Endodermal cell (in vitro differentiated cells): ENCODE results near the gene RPL38. TPM values are rescaled to one million over a fixed set of nuclear protein-coding genes. Genes with fewer than 3 reads are reported as not detected.
A peak's percentile ranks its signal among the peaks of the same experiment; 100 is the strongest.

Experiments used
- DNase-seq: peaks from one replicate; pipeline ENCODE4 v3.0.0-alpha.2; 2017
- H3K27ac ChIP-seq: 2 replicates; pipeline ENCODE4 v1.5.1; 2013; ENCODE audit warnings: mild to moderate bottlenecking, low read depth, low read length, moderate library complexity
- H3K27me3 ChIP-seq: 2 replicates; pipeline ENCODE4 v1.6.1; 2013; ENCODE audit warnings: mild to moderate bottlenecking, low read length, moderate library complexity; ENCODE audit not compliant: insufficient read depth, control insufficient read depth, poor library complexity, severe bottlenecking
- H3K36me3 ChIP-seq: 2 replicates; pipeline ENCODE4 v1.7.0; 2013; ENCODE audit warnings: mild to moderate bottlenecking, low read length, moderate library complexity; ENCODE audit not compliant: control insufficient read depth, insufficient read depth
- H3K4me1 ChIP-seq: one replicate; pipeline ENCODE4 v1.7.0; 2013; ENCODE audit warnings: low read length; ENCODE audit not compliant: control insufficient read depth, insufficient read depth
- H3K4me3 ChIP-seq: 2 replicates; pipeline ENCODE4 v1.5.1; 2013; ENCODE audit warnings: mild to moderate bottlenecking, low read length, moderate library complexity
- H3K9ac ChIP-seq: 2 replicates; pipeline ENCODE4 v1.6.1; 2013; ENCODE audit warnings: mild to moderate bottlenecking, low read length, moderate library complexity; ENCODE audit not compliant: poor library complexity, severe bottlenecking; ENCODE audit errors: extremely low read depth
- H3K9me3 ChIP-seq: 2 replicates; pipeline ENCODE4 v1.6.1; 2013; ENCODE audit warnings: mild to moderate bottlenecking, low read length, moderate library complexity; ENCODE audit not compliant: control insufficient read depth
- H3K27ac Mint-ChIP-seq: 2 replicates; pipeline ENCODE4 v1.8.0; 2020; ENCODE audit warnings: mixed read lengths
- H3K27me3 Mint-ChIP-seq: 2 replicates; pipeline ENCODE4 v1.8.0; 2021; ENCODE audit warnings: mild to moderate bottlenecking, mixed read lengths; ENCODE audit not compliant: insufficient read depth
- H3K36me3 Mint-ChIP-seq: 2 replicates; pipeline ENCODE4 v1.8.0; 2020; ENCODE audit warnings: low read depth, mixed read lengths
- H3K4me1 Mint-ChIP-seq: 2 replicates; pipeline ENCODE4 v1.8.0; 2020; ENCODE audit warnings: mixed read lengths
- H3K4me3 Mint-ChIP-seq: 2 replicates; pipeline ENCODE4 v1.8.0; 2020; ENCODE audit warnings: mild to moderate bottlenecking, moderate library complexity, mixed read lengths
- H3K9me3 Mint-ChIP-seq: 2 replicates; pipeline ENCODE4 v1.8.0; 2020; ENCODE audit warnings: mild to moderate bottlenecking, mixed read lengths
- WGBS, 2 experiments: methylation state at CpG; one replicate each; pipeline versions ENCODE4 v1.1.5 to v1.1.7; 2013; ENCODE audit warnings: missing lambda C conversion rate in 2 of 2, mixed read lengths in 1 of 2; ENCODE audit not compliant: insufficient coverage in 1 of 2, insufficient read length in 1 of 2; 5-methylcytosine and 5-hydroxymethylcytosine counted together
- total RNA-seq, 2 donors: library from RNA; stranded (reverse); fragmentation: NEBNext Ultra II Directional in 1 of 2; extraction: Animal tissue kit (Norgen Biotek cat#: 25700) in 1 of 2; gene quantifications; 2 replicates in 1 of 2; 3 replicates in 1 of 2; pipeline ENCODE4 v1.2.1, GENCODE V29; 2021
- TF ChIP-seq, protein P1 (sequence below): fragments of 200-600 bp; sonication (generic); conservative IDR thresholded peaks from 2 replicates; pipeline ENCODE4 v1.5.0; 2021; ENCODE audit warnings: antibody characterized with exemption, mild to moderate bottlenecking

Gene RPL38
- total RNA-seq, 2 donors from 2014 or later, result 1,155 to 1,199 TPM

DNA sequence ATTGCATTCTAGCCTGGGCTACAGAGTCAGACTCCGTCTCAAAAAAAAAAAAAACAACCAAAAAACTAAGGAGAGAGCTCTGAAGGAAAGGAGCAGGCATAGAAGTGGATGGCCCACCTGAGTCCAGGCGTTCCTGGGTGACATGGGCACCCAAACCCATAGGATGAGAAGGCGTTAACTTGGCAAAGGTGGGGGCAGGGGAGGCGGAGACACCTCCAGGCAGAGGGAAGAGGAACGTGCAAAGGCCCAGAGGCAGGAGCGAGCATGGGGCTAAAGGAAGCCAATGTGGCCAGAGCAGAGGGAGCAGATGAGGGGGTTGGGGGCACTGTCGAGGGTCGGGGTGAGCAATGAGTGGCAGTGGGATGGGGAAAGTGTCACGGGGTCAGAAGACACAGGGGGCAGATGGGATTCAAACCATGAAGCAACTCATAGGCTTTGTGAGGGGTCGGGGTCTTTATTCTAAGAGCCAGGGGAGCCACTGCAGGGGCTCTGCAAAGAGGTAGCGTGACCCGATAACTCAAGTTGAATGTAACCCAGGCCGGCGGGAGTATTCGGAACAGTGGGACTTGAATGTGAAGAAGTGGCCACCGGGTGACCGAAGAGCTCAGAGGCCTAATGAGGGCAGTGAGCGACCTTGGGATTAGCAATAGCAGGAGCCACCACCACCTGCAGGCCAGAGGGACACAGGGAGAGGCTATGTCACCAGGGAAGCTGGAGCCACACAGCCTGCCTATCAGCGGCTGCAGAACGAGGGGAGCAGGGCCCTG, 21.7 kb downstream of the RPL38 start:
- Histone ChIP-seq H3K36me3 (no peaks in the 10 kb centered on the region), H3K9me3 (no peaks in the 10 kb centered on the region), H3K9ac (no peak overlapping the region), H3K27ac (no peak overlapping the region), H3K27me3 (no peaks in the 10 kb centered on the region), H3K4me1 (no peaks in the 10 kb centered on the region), H3K4me3 (no peak overlapping the region)
- no peak for DNase-seq
- Mint-ChIP-seq H3K4me1 (no peaks in the 10 kb centered on the region), H3K9me3 (no peaks in the 10 kb centered on the region), H3K36me3 (no peaks in the 10 kb centered on the region), H3K4me3 (no peak overlapping the region), H3K27me3 (peaks cover 2% of the 10 kb centered on the region), H3K27ac (no peak overlapping the region)
- WGBS, 2 experiments, result 92 to 97% methylated on average over 18 to 20 of the region's 20 CpGs
- TF ChIP-seq, protein P1, sequence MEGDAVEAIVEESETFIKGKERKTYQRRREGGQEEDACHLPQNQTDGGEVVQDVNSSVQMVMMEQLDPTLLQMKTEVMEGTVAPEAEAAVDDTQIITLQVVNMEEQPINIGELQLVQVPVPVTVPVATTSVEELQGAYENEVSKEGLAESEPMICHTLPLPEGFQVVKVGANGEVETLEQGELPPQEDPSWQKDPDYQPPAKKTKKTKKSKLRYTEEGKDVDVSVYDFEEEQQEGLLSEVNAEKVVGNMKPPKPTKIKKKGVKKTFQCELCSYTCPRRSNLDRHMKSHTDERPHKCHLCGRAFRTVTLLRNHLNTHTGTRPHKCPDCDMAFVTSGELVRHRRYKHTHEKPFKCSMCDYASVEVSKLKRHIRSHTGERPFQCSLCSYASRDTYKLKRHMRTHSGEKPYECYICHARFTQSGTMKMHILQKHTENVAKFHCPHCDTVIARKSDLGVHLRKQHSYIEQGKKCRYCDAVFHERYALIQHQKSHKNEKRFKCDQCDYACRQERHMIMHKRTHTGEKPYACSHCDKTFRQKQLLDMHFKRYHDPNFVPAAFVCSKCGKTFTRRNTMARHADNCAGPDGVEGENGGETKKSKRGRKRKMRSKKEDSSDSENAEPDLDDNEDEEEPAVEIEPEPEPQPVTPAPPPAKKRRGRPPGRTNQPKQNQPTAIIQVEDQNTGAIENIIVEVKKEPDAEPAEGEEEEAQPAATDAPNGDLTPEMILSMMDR, result peak; percentile 22

DNA sequence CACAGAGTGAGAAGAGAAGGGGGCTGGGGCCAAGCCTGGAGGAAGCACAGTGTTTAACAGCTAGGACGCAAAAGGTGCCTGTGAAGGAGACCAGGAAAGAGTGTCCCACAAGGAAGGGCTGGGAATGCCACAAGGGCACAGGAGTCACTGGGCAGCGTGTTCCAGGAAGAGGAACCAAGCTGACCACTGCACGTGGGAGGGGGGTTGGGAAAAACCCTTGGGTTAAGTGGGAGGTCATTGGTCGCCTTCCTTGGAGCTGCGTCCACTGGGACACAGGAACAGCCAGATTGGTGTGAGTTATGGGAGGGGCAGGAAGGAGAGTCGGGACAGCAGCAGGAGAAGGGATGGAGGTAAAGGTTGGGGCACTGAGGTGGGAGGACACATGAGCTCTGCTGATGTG, 22.8 kb downstream of the RPL38 start:
- no peaks in the 10 kb centered on the region for H3K4me1 ChIP-seq
- peak overlapping the region; percentile 16 for H3K27ac Mint-ChIP-seq
- TF ChIP-seq, protein P1, result no peak
- no peak overlapping the region for H3K4me3 ChIP-seq
- no peak overlapping the region for H3K27ac ChIP-seq
- H3K4me3 Mint-ChIP-seq, result no peak overlapping the region
- no peaks in the 10 kb centered on the region for H3K27me3 ChIP-seq
- no peak overlapping the region for H3K9ac ChIP-seq
- H3K27me3 Mint-ChIP-seq, result peaks cover 2% of the 10 kb centered on the region
- no peaks in the 10 kb centered on the region for H3K4me1 Mint-ChIP-seq
- WGBS, 2 experiments, result 84 to 90% methylated on average over 4 to 6 of the region's 6 CpGs
- H3K36me3 ChIP-seq, result no peaks in the 10 kb centered on the region
- no peaks in the 10 kb centered on the region for H3K9me3 Mint-ChIP-seq
- no peaks in the 10 kb centered on the region for H3K9me3 ChIP-seq
- H3K36me3 Mint-ChIP-seq, result no peaks in the 10 kb centered on the region
- DNase-seq, result no peak

DNA sequence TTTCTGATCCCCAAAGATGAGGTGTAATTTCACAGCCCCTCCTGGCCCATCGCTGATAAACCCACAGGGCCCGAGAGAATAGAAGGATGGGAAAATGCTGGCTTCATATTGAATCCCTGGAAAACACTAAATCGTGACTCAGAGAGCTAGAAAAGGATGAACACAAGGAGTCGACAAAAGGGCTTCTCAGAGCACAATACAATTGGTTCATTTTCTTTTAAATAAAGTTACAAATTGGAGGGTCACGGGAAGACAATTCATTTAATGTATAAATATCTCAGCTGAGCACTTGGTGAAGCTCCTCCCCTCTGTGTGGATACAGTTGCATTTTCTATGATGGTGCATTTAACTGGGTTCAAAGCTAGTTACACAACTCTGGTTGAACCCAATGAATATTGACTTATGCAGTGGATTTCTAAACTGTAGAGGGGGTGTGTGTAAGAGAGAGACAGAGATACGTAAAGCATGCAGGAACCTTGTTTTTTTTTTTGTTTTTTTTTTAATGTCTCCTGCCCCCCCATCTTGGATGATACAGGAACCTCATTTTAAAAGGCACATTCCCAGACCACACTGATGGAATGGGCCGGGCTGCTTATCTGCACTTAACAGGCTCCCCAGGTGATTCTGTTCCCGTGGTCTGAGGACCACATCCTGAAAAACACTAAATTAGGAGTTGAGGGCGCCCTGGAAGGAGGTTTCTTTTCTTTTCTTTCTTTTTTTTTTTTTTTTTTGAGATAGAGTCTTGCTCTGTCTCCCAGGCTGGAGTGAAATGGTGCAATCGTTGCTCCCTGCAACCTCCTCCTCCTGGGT, 24.0 kb downstream of the RPL38 start:
- TF ChIP-seq, protein P1, result no peak
- DNase-seq, result no peak
- H3K4me3 Mint-ChIP-seq, result no peak overlapping the region
- no peak overlapping the region for H3K4me3 ChIP-seq
- peaks cover 4% of the 10 kb centered on the region for H3K4me1 ChIP-seq
- no peak overlapping the region for H3K27ac Mint-ChIP-seq
- H3K27ac ChIP-seq, result no peak overlapping the region
- H3K27me3 ChIP-seq, result no peaks in the 10 kb centered on the region
- H3K4me1 Mint-ChIP-seq, result peaks cover 7% of the 10 kb centered on the region
- H3K9ac ChIP-seq, result no peak overlapping the region
- no peaks in the 10 kb centered on the region for H3K9me3 Mint-ChIP-seq
- WGBS, 2 experiments, result 93 to 94% methylated on average over 3 to 10 of the region's 10 CpGs
- H3K9me3 ChIP-seq, result no peaks in the 10 kb centered on the region
- H3K27me3 Mint-ChIP-seq, result peaks cover 2% of the 10 kb centered on the region
- H3K36me3 ChIP-seq, result no peaks in the 10 kb centered on the region
- H3K36me3 Mint-ChIP-seq, result no peaks in the 10 kb centered on the region
